ENCODE measurements around the gene KYNU.

Gene KYNU

GRCh38 chr2:142872882-142873724 is 4.4 kb upstream of the KYNU start:
- DNase-seq (ENCODE audit: extremely low read depth, low read depth): peak; percentile 30
- no peak for TF ChIP-seq CTCF (IDR thresholded peaks at IDR 0.05; ENCODE audit: low read depth, low read length)

GRCh38 chr2:142873831-142874287 is 3.6 kb upstream of the KYNU start:
- no peak for TF ChIP-seq CTCF (IDR thresholded peaks at IDR 0.05; ENCODE audit: low read depth, low read length)
- no peak for DNase-seq (ENCODE audit: extremely low read depth, low read depth)

GRCh38 chr2:142874293-142874814 is 3.1 kb upstream of the KYNU start:
- TF ChIP-seq CTCF (IDR thresholded peaks at IDR 0.05; ENCODE audit: low read depth, low read length): no peak
- peak; percentile 76 for DNase-seq (ENCODE audit: extremely low read depth, low read depth)

- DNase-seq (ENCODE audit: extremely low read depth, low read depth): no peak
- no peak for TF ChIP-seq CTCF (IDR thresholded peaks at IDR 0.05; ENCODE audit: low read depth, low read length)
Measured at GRCh38 chr2:142875010-142875409, 2.5 kb upstream of the KYNU start.

GRCh38 chr2:142875652-142876051 is 1.8 kb upstream of the KYNU start:
- no peak for DNase-seq (ENCODE audit: extremely low read depth, low read depth)

GRCh38 chr2:142876423-142876822 is 1.0 kb upstream of the KYNU start:
- DNase-seq (ENCODE audit: extremely low read depth, low read depth): no peak
- TF ChIP-seq CTCF (IDR thresholded peaks at IDR 0.05; ENCODE audit: low read depth, low read length): no peak

More at GRCh38 chr2:142875652-142876051, 1.8 kb upstream of the KYNU start:
- TF ChIP-seq CTCF (IDR thresholded peaks at IDR 0.05; ENCODE audit: low read depth, low read length): no peak

- DNase-seq (ENCODE audit: extremely low read depth, low read depth): no peak
- no peak for TF ChIP-seq CTCF (IDR thresholded peaks at IDR 0.05; ENCODE audit: low read depth, low read length)
Measured at GRCh38 chr2:142878031-142878678, 691 bp downstream of the KYNU start.

All from AG09319 (cell line).